K562 (cell line): Measurements from ENCODE around the gene ALG5. TPM values are rescaled to one million over a fixed set of nuclear protein-coding genes. Genes with fewer than 3 reads are reported as not detected.
A peak's percentile ranks its signal among the peaks of the same experiment; 100 is the strongest.

Experiments
- ATAC-seq: fragments of 200-7000 bp; cut with Tn5 transposase; 3 replicates; pipeline ENCODE4 v1.9.1; 2020; ENCODE audit warnings: moderate library complexity
- BruUV-seq: library from RNA; stranded (reverse); fragments of 400-500 nt; replicated peaks from 2 replicates; lab custom pipeline; 2021; lab: Mats Ljungman, UMichigan
- CTCF ChIA-PET: fragments of 300-600 bp; formaldehyde crosslinking; extraction: SDS; loops from one replicate; lab custom pipeline; 2021; ENCODE audit warnings: low intra/inter-chr PET ratio; lab: Yijun Ruan, JAX
- POLR2A ChIA-PET: fragments of 300-600, 350-650 bp; sonication (Branson Sonifier 250); formaldehyde crosslinking; extraction: SDS; loops from one replicate; lab custom pipeline; 2021; ENCODE audit warnings: antibody characterized with exemption, inconsistent platforms; lab: Yijun Ruan, JAX
- DNase-seq, 4 experiments: peaks; one replicate each; pipeline versions ENCODE4 v3.0.0 to v3.0.0-alpha.2; 2011 to 2018; ENCODE audit warnings: low spot score in 3 of 4, mixed read lengths in 3 of 4; ENCODE audit errors: extremely low read depth in 1 of 4
- FAIRE-seq: peaks from 2 replicates; lab custom pipeline; 2011; peaks lifted over from hg19 to GRCh38; lab: Jason Lieb, UNC
- H2AFZ ChIP-seq: 2 replicates; pipeline ENCODE4 v1.6.0; 2011; ENCODE audit warnings: low read depth, low read length, control low read depth, inconsistent platforms
- H3K27ac ChIP-seq: fragments of 200-600 bp; 3 replicates; pipeline ENCODE4 v1.8.0; 2011; ENCODE audit warnings: low read depth, mild to moderate bottlenecking, control low read depth, inconsistent platforms, low read length, moderate library complexity, mixed read lengths; ENCODE audit errors: extremely low read depth
- H3K27me3 ChIP-seq, 2 experiments: fragments of 300-600 bp in 1 of 2; 2 replicates in 1 of 2; 3 replicates in 1 of 2; pipeline versions ENCODE4 v1.6.0 to v1.8.0; 2011; ENCODE audit warnings: inconsistent platforms in 2 of 2, low read length in 2 of 2, mild to moderate bottlenecking in 1 of 2, mixed read lengths in 1 of 2, moderate library complexity in 1 of 2; ENCODE audit not compliant: control insufficient read depth in 2 of 2, insufficient read depth in 2 of 2
- H3K36me3 ChIP-seq: fragments of 300-600 bp; 3 replicates; pipeline ENCODE4 v1.8.0; 2011; ENCODE audit warnings: mild to moderate bottlenecking, low read length, inconsistent platforms; ENCODE audit not compliant: control insufficient read depth, insufficient read depth
- H3K4me1 ChIP-seq, 2 experiments: fragments of 200-600 bp in 1 of 2; replicated peaks in 1 of 2; 2 replicates in 1 of 2; 3 replicates in 1 of 2; pipeline versions ENCODE4 v1.5.1 to v1.8.0; 2011; ENCODE audit warnings: inconsistent platforms in 2 of 2, low read length in 2 of 2, mild to moderate bottlenecking in 1 of 2, mixed read lengths in 1 of 2, moderate library complexity in 1 of 2; ENCODE audit not compliant: control insufficient read depth in 2 of 2, insufficient read depth in 2 of 2
- H3K4me2 ChIP-seq: 2 replicates; pipeline ENCODE4 v1.6.1; 2011; ENCODE audit warnings: low read length, control low read depth, inconsistent platforms, mixed read lengths; ENCODE audit not compliant: insufficient read depth
- H3K4me3 ChIP-seq: fragments of 200-600 bp; sonication (generic), shearing (Covaris generic); 2 replicates; pipeline ENCODE4 v1.5.1; 2016; ENCODE audit warnings: control low read depth, inconsistent platforms
- H3K79me2 ChIP-seq: fragments of 200-600 bp; 3 replicates; pipeline ENCODE4 v1.8.0; 2011; ENCODE audit warnings: low read length, inconsistent platforms; ENCODE audit not compliant: control insufficient read depth, insufficient read depth
- H3K9ac ChIP-seq, 2 experiments: 2 replicates each; pipeline versions ENCODE4 v1.6.0 to v1.6.1; 2011; ENCODE audit warnings: low read depth in 2 of 2, low read length in 2 of 2, control low read depth in 1 of 2, inconsistent platforms in 1 of 2, mild to moderate bottlenecking in 1 of 2, mixed read lengths in 1 of 2; ENCODE audit not compliant: insufficient read depth in 1 of 2
- H3K9me1 ChIP-seq: one replicate; pipeline ENCODE4 v1.6.0; 2011; ENCODE audit warnings: inconsistent platforms, mild to moderate bottlenecking, low read length, moderate library complexity; ENCODE audit not compliant: control insufficient read depth, insufficient read depth
- H3K9me3 ChIP-seq: replicated peaks from 2 replicates; pipeline ENCODE4 v1.5.1; 2011; ENCODE audit warnings: low read depth, low read length, inconsistent platforms; ENCODE audit not compliant: control insufficient read depth, insufficient read depth
- H4K20me1 ChIP-seq: replicated peaks from 2 replicates; pipeline ENCODE4 v1.6.1; 2011; ENCODE audit warnings: low read length, inconsistent platforms, mixed read lengths; ENCODE audit not compliant: control insufficient read depth, insufficient read depth
- DACH1 ChIP-seq: fragments of 450-650 bp; IDR thresholded peaks from 2 replicates; pipeline ENCODE4 v1.6.1; 2018; ENCODE audit not compliant: partially characterized antibody
- HNRNPL ChIP-seq: fragments of 200-400 bp; formaldehyde crosslinking; IDR thresholded peaks from 2 replicates; pipeline ENCODE4 v1.6.1; 2017; ENCODE audit warnings: low read depth, mild to moderate bottlenecking, low read length
- KLF13 ChIP-seq: fragments of 450-650 bp; IDR thresholded peaks from 2 replicates; pipeline ENCODE4 v1.6.1; 2016; ENCODE audit warnings: missing genetic modification characterization, low read depth, mild to moderate bottlenecking, missing compliant biosample characterization, moderate library complexity, borderline replicate concordance
- MAZ ChIP-seq, 2 experiments: fragments of 450-650 bp in 1 of 2; sonication (generic) in 1 of 2; formaldehyde crosslinking; IDR thresholded peaks in 1 of 2; conservative IDR thresholded peaks in 1 of 2; 2 replicates each; pipeline versions ENCODE4 v1.4.0 to v1.5.0; 2020; ENCODE audit warnings: mild to moderate bottlenecking in 1 of 2, missing genetic modification reagents in 1 of 2
- ZBTB7A ChIP-seq: IDR thresholded peaks from 2 replicates; pipeline ENCODE4 v1.6.1; 2011; ENCODE audit warnings: low read depth, mild to moderate bottlenecking, low read length, moderate library complexity, borderline replicate concordance; ENCODE audit not compliant: control insufficient read depth
- ZBTB9 ChIP-seq: fragments of 450-650 bp; formaldehyde crosslinking; IDR thresholded peaks from 2 replicates; pipeline ENCODE4 v1.4.0; 2020; ENCODE audit warnings: mild to moderate bottlenecking, moderate library complexity
- ZFX ChIP-seq: sonication (generic); formaldehyde crosslinking; IDR thresholded peaks from 2 replicates; pipeline ENCODE4 v1.8.0; 2022; ENCODE audit warnings: mild to moderate bottlenecking, missing genetic modification reagents, moderate library complexity
- ZNF253 ChIP-seq: fragments of 250-450 bp; sonication (Bioruptor Pico); conservative IDR thresholded peaks from 2 replicates; pipeline ENCODE4 v1.6.1; 2021; ENCODE audit warnings: mild to moderate bottlenecking
- ZNF384 ChIP-seq: IDR thresholded peaks from 2 replicates; pipeline ENCODE4 v1.6.1; 2012; ENCODE audit warnings: low read depth, low read length, improper control_type of control experiment
- ZNF408 ChIP-seq: fragments of 250-450 bp; sonication (Bioruptor Pico); IDR thresholded peaks from 2 replicates; pipeline ENCODE4 v1.4.0; 2020; ENCODE audit warnings: low read depth, mild to moderate bottlenecking, moderate library complexity
- WGBS: fragments of 100-300 bp; shearing (Covaris generic); methylation state at CpG from one replicate; pipeline ENCODE4 v1.1.6; 2016; ENCODE audit warnings: low coverage, mixed read lengths; ENCODE audit not compliant: insufficient coverage; ENCODE audit errors: missing lambda C conversion rate; 5-methylcytosine and 5-hydroxymethylcytosine counted together
- in situ Hi-C: fragments of 300-500 bp; cut with MboI; formaldehyde crosslinking; loops from 4 replicates; pipeline ENCODE4 v1.15.0; 2018; ENCODE audit warnings: inconsistent platforms, mixed read lengths
- intact Hi-C: fragments of 100-400 bp; cut with micrococcal nuclease; formaldehyde crosslinking; loops from 2 replicates; pipeline ENCODE4 v1.14.2; 2022
- polyA plus RNA-seq, 8 experiments: library from polyadenylated mRNA; depleted of rRNA in 4 of 8; stranded (reverse) in 5 of 8; unstranded in 3 of 8; fragments of >200 nt; fragmentation: Nextera tagmentation in 2 of 8; fragmentation: Illumina TruSeq in 1 of 8; extraction: Ambion mirVana in 2 of 8; extraction: Trizol in 1 of 8; gene quantifications; 2 replicates each; pipeline versions ENCODE4 v1.2.1 to v1.2.3, GENCODE V29; 2011 to 2014; ENCODE audit warnings: inconsistent platforms in 1 of 8, missing spikeins in 1 of 8
- total RNA-seq, 7 experiments: library from RNA; depleted of rRNA in 6 of 7; stranded (reverse); fragments of >200 nt in 6 of 7; fragmentation: Illumina TruSeq in 2 of 7; extraction: Trizol in 2 of 7; gene quantifications; 2 replicates each; pipeline versions ENCODE4 v1.2.1 to v1.2.3, GENCODE V29; 2011 to 2021; ENCODE audit warnings: low replicate concordance in 1 of 7

Gene ALG5
- total and polyA plus RNA-seq, 9 of the 15 experiments (the other 6 are each of a cell fraction or from before 2014, with no cell fraction given): 33.6 to 80.5 (median 48.2) TPM

GRCh38 chr13:36998624-36999041 lies 507 bp downstream of the ALG5 start:
- peak; percentile 7 to 17 (median 14) for DNase-seq
- Histone ChIP-seq H3K36me3 (peaks cover 47% of the 10 kb centered on the region), H3K27ac (peak overlapping the region; percentile 100), H3K27me3 (no peaks in the 10 kb centered on the region), H3K79me2 (peaks cover 78% of the 10 kb centered on the region), H2AFZ (peak overlapping the region; percentile 75), H4K20me1 (peaks cover 4% of the 10 kb centered on the region; the same call in 1 of the 2 replicates), H3K4me3 (peak overlapping the region; percentile 96), H3K4me1 (no peaks in the 10 kb centered on the region; a peak in 1 of 5 replicates), H3K4me2 (peak overlapping the region; percentile 93), H3K9me3 (no peaks in the 10 kb centered on the region), H3K9me1 (no peaks in the 10 kb centered on the region), H3K9ac (peak overlapping the region; percentile 93 to 99)
- WGBS: 0% methylated on average over 10 of the region's 21 CpGs
- in situ Hi-C loops (no loop called here), intact Hi-C loops (no loop called here)
- CTCF ChIA-PET: interaction anchor here (0.6 kb wide), 1 partner anchor 1018 kb away, joined by 3 read pairs; no protein-coding TSS in a partner anchor
- POLR2A ChIA-PET: interaction anchor here (1.0 to 1.9 kb wide), 2 partner anchors 14 to 19 kb away, joined by 3 to 7 read pairs; no protein-coding TSS in a partner anchor
- BruUV-seq: no TSS peak
- no peak for FAIRE-seq
- TF ChIP-seq ZBTB9 (CRISPR knock-in tag): no peak
- TF ChIP-seq MAZ (CRISPR knock-in tag; conservative IDR thresholded peaks at IDR 0.05 in 1 of 2, IDR thresholded peaks at IDR 0.05 in 1 of 2): no peak
- 0 out of 2 replicates have a peak, but pooled peaks have one; percentile 19 for TF ChIP-seq ZBTB7A
- no peak for TF ChIP-seq HNRNPL
- TF ChIP-seq ZNF384: no peak
- TF ChIP-seq DACH1: no peak
- TF ChIP-seq KLF13 (tag): no peak
- TF ChIP-seq ZNF408 (CRISPR knock-in tag): no peak
- TF ChIP-seq ZFX (CRISPR knock-in tag): peak; percentile 49
- no peak for TF ChIP-seq ZNF253
- ATAC-seq: peak; percentile 5
